Measurements from ENCODE around the gene SP110.
"Not testable (repeated sequence)": the region's sequence is repeated elsewhere in the genome, so short reads cannot be mapped to it uniquely, and the experiment has no call there.

The SP110 gene

GRCh38 chr2:230219419-230220331, at the start of gene SP110:
Gene SP110 (minus strand): TSS chr2:230219984. CDS start chr2:230216927, 3,057 bp downstream.
- DNase-seq: peak; percentile 80

GRCh38 chr2:230268606-230269243, 48.9 kb upstream of the SP110 start:
- DNase-seq: no peak

GRCh38 chr2:230267556-230267955, 47.8 kb upstream of the SP110 start:
- no peak for DNase-seq

GRCh38 chr2:230267059-230267458, 47.3 kb upstream of the SP110 start:
- DNase-seq: no peak

GRCh38 chr2:230266638-230267037, 46.9 kb upstream of the SP110 start:
- no peak for DNase-seq

GRCh38 chr2:230264945-230265344, 45.2 kb upstream of the SP110 start:
- not testable (repeated sequence) for DNase-seq

- peak; percentile 26 for DNase-seq
These were observed 42.5 kb upstream of the SP110 start for GRCh38 chr2:230262246-230262645.

- DNase-seq: no peak
These were observed 38.7 kb upstream of the SP110 start for GRCh38 chr2:230258483-230258882.

- DNase-seq: no peak
These were observed 37.0 kb upstream of the SP110 start for GRCh38 chr2:230256733-230257332.

- peak; percentile 57 for DNase-seq
These were observed 34.5 kb upstream of the SP110 start for GRCh38 chr2:230254152-230254881.

GRCh38 chr2:230250231-230250630, 30.4 kb upstream of the SP110 start:
- DNase-seq: no peak

- DNase-seq: no peak
These were observed 26.4 kb upstream of the SP110 start for GRCh38 chr2:230246206-230246605.

- DNase-seq: no peak
These were observed 24.4 kb upstream of the SP110 start for GRCh38 chr2:230244211-230244610.

- no peak for DNase-seq
These were observed 15.1 kb upstream of the SP110 start for GRCh38 chr2:230234845-230235244.

- DNase-seq: no peak
These were observed 14.4 kb upstream of the SP110 start for GRCh38 chr2:230234122-230234722.

- DNase-seq: no peak
These were observed 11.5 kb upstream of the SP110 start for GRCh38 chr2:230231251-230231650.

- DNase-seq: no peak
These were observed 10.9 kb upstream of the SP110 start for GRCh38 chr2:230230496-230231200.

- DNase-seq: no peak
These were observed 10.3 kb upstream of the SP110 start for GRCh38 chr2:230230087-230230486.

- DNase-seq: peak; percentile 23
These were observed 7.4 kb upstream of the SP110 start for GRCh38 chr2:230227216-230227615.

- peak; percentile 39 for DNase-seq
These were observed 6.3 kb upstream of the SP110 start for GRCh38 chr2:230226051-230226551.

GRCh38 chr2:230225486-230225885, 5.7 kb upstream of the SP110 start, which contains the start of gene SP140:
Gene SP140 (plus strand): TSS chr2:230225736. CDS start chr2:230225845, 109 bp downstream.
- peak; percentile 88 for DNase-seq

GRCh38 chr2:230224458-230224857, 4.7 kb upstream of the SP110 start:
- no peak for DNase-seq

All from CD4-positive, alpha-beta T cell treated with Interleukin-12 subunit alpha and Interleukin-12 subunit beta, for 1 hour (primary cell).